Mononuclear cell (primary cell): ENCODE results near the gene DYNC2LI1. TPM values are rescaled to one million over a fixed set of nuclear protein-coding genes. Genes with fewer than 3 reads are reported as not detected.

Experiments
- total RNA-seq: library from RNA; depleted of rRNA; stranded (reverse); fragments of >200 nt; gene quantifications from one replicate; pipeline ENCODE4 v1.2.3, GENCODE V29; 2012

The DYNC2LI1 gene
- total RNA-seq, 1 donor, result 3.5 TPM

Other genes starting within 250 kb of the DYNC2LI1 start
- gene THADA, start 178.0 kb upstream of the DYNC2LI1 start, total RNA-seq, result 25.5 TPM
- 2.3 TPM for gene PLEKHH2, start 136.8 kb upstream of the DYNC2LI1 start, total RNA-seq
- gene C1GALT1C1L, start 97.6 kb upstream of the DYNC2LI1 start, total RNA-seq, result not detected
- not detected for gene ABCG5, start 64.8 kb downstream of the DYNC2LI1 start, total RNA-seq
- not detected for gene ABCG8, start 64.9 kb downstream of the DYNC2LI1 start, total RNA-seq
- gene LRPPRC, start 221.9 kb downstream of the DYNC2LI1 start, total RNA-seq, result 57.8 TPM